ENCODE measurements around the gene MVK. TPM values are rescaled to one million over a fixed set of nuclear protein-coding genes. Genes with fewer than 3 reads are reported as not detected.

Gene MVK
- total and polyA plus RNA-seq, 2 donors from 2014 or later: 40.0 to 48.1 TPM

GRCh38 chr12:109559200-109559505 lies 14.4 kb upstream of the MVK start:
- Histone ChIP-seq H3K4me1 (ENCODE audit: control insufficient read depth in 2 of 3, insufficient read depth in 2 of 3, low read depth in 1 of 3, low read length in 3 of 3) (peaks cover 0 to 3% (median 2%) of the 10 kb centered on the region in 3 donors), H3K9me3 (ENCODE audit: control insufficient read depth in 2 of 3, insufficient read depth in 1 of 3, low read length in 3 of 3) (no peaks in the 10 kb centered on the region), H3K4me3 (ENCODE audit: low read length in 3 of 3) (no peak overlapping the region), H3K27me3 (ENCODE audit: control insufficient read depth, insufficient read depth, low read length) (no peaks in the 10 kb centered on the region), H3K9ac (ENCODE audit: low read length in 3 of 3) (no peak overlapping the region), H3K36me3 (ENCODE audit: control insufficient read depth in 2 of 3, insufficient read depth in 3 of 3, low read length in 3 of 3) (peaks cover 0 to 20% (median 0%) of the 10 kb centered on the region in 3 donors), H3K27ac (ENCODE audit: low read depth in 2 of 2, low read length in 2 of 2) (no peak overlapping the region)
- intact Hi-C loops (cut with DNase I): no loop called here
- no peak for TF ChIP-seq CTCF (IDR thresholded peaks at IDR 0.05; ENCODE audit: borderline replicate concordance, extremely low read depth, insufficient read depth)
- DNase-seq: no peak
- no peak for FAIRE-seq

- Histone ChIP-seq H3K9me3 (ENCODE audit: control insufficient read depth in 2 of 3, insufficient read depth in 1 of 3, low read length in 3 of 3) (no peaks in the 10 kb centered on the region), H3K27ac (ENCODE audit: low read depth in 2 of 2, low read length in 2 of 2) (no peak overlapping the region), H3K36me3 (ENCODE audit: control insufficient read depth in 2 of 3, insufficient read depth in 3 of 3, low read length in 3 of 3) (peaks cover 0 to 20% (median 0%) of the 10 kb centered on the region in 3 donors), H3K4me3 (ENCODE audit: low read length in 3 of 3) (no peak overlapping the region), H3K4me1 (ENCODE audit: control insufficient read depth in 2 of 3, insufficient read depth in 2 of 3, low read depth in 1 of 3, low read length in 3 of 3) (peaks cover 0 to 3% (median 2%) of the 10 kb centered on the region in 3 donors), H3K9ac (ENCODE audit: low read length in 3 of 3) (no peak overlapping the region), H3K27me3 (ENCODE audit: control insufficient read depth, insufficient read depth, low read length) (no peaks in the 10 kb centered on the region)
- intact Hi-C loops (cut with DNase I): no loop called here
- DNase-seq: no peak
- no peak for TF ChIP-seq CTCF (IDR thresholded peaks at IDR 0.05; ENCODE audit: borderline replicate concordance, extremely low read depth, insufficient read depth)
- FAIRE-seq: no peak
Observed at GRCh38 chr12:109559601-109560000, 14.0 kb upstream of the MVK start.

- DNase-seq (no peak), FAIRE-seq (no peak)
- no peaks in the 10 kb centered on the region for H3K9me3 ChIP-seq (ENCODE audit: control insufficient read depth in 2 of 3, insufficient read depth in 1 of 3, low read length in 3 of 3)
- no peak overlapping the region for H3K4me3 ChIP-seq (ENCODE audit: low read length in 3 of 3)
- intact Hi-C loops (cut with DNase I): no loop called here
- TF ChIP-seq CTCF (IDR thresholded peaks at IDR 0.05; ENCODE audit: borderline replicate concordance, extremely low read depth, insufficient read depth): no peak
- no peak overlapping the region for H3K9ac ChIP-seq (ENCODE audit: low read length in 3 of 3)
- H3K4me1 ChIP-seq (ENCODE audit: control insufficient read depth in 2 of 3, insufficient read depth in 2 of 3, low read depth in 1 of 3, low read length in 3 of 3): peaks cover 0 to 3% (median 2%) of the 10 kb centered on the region in 3 donors
- no peak overlapping the region for H3K27ac ChIP-seq (ENCODE audit: low read depth in 2 of 2, low read length in 2 of 2)
- H3K27me3 ChIP-seq (ENCODE audit: control insufficient read depth, insufficient read depth, low read length): no peaks in the 10 kb centered on the region
- H3K36me3 ChIP-seq (ENCODE audit: control insufficient read depth in 2 of 3, insufficient read depth in 3 of 3, low read length in 3 of 3): peaks cover 0 to 24% (median 4%) of the 10 kb centered on the region in 3 donors
Observed at GRCh38 chr12:109560867-109561710, 12.5 kb upstream of the MVK start.
